Astrocyte (in vitro differentiated cells and primary cell): ENCODE measurements around the gene CRYGA. TPM values are rescaled to one million over a fixed set of nuclear protein-coding genes. Genes with fewer than 3 reads are reported as not detected.

Experiments used
- DNase-seq: peaks from one replicate; pipeline ENCODE4 v3.0.0-alpha.2; 2010; ENCODE audit warnings: low read depth
- FAIRE-seq: peaks from 2 replicates; lab custom pipeline; 2011; peaks lifted over from hg19 to GRCh38; lab: Jason Lieb, UNC
- H2AFZ ChIP-seq: 2 replicates; pipeline ENCODE4 v1.6.0; 2012; ENCODE audit warnings: low read depth, low read length, inconsistent platforms
- H3K27ac ChIP-seq: 2 replicates; pipeline ENCODE4 v1.5.1; 2011; ENCODE audit warnings: low read depth, low read length, inconsistent platforms
- H3K27me3 ChIP-seq: 2 replicates; pipeline ENCODE4 v1.6.0; 2011; ENCODE audit warnings: low read length, inconsistent platforms; ENCODE audit not compliant: insufficient read depth
- H3K36me3 ChIP-seq: 2 replicates; pipeline ENCODE4 v1.5.1; 2011; ENCODE audit warnings: low read length, inconsistent platforms; ENCODE audit not compliant: insufficient read depth
- H3K4me1 ChIP-seq: 2 replicates; pipeline ENCODE4 v1.5.1; 2011; ENCODE audit warnings: low read length, inconsistent platforms; ENCODE audit not compliant: insufficient read depth
- H3K4me2 ChIP-seq: 2 replicates; pipeline ENCODE4 v1.6.0; 2012; ENCODE audit warnings: low read length, inconsistent platforms
- H3K4me3 ChIP-seq: 2 replicates; pipeline ENCODE4 v1.5.1; 2011; ENCODE audit warnings: low read depth, mild to moderate bottlenecking, low read length, inconsistent platforms; ENCODE audit not compliant: insufficient read depth
- H3K79me2 ChIP-seq: 2 replicates; pipeline ENCODE4 v1.6.0; 2012; ENCODE audit warnings: mild to moderate bottlenecking, low read length, inconsistent platforms; ENCODE audit not compliant: insufficient read depth
- H3K9ac ChIP-seq: 2 replicates; pipeline ENCODE4 v1.6.0; 2012; ENCODE audit warnings: mild to moderate bottlenecking, low read length, inconsistent platforms
- H3K9me3 ChIP-seq: 2 replicates; pipeline ENCODE4 v1.5.1; 2012; ENCODE audit warnings: low read depth, mild to moderate bottlenecking, low read length, inconsistent platforms; ENCODE audit not compliant: insufficient read depth
- H4K20me1 ChIP-seq: 2 replicates; pipeline ENCODE4 v1.6.0; 2012; ENCODE audit warnings: low read length, inconsistent platforms; ENCODE audit not compliant: insufficient read depth
- H3K27ac Mint-ChIP-seq: one replicate; pipeline ENCODE4 v1.8.0; 2021; ENCODE audit warnings: mild to moderate bottlenecking, mixed read lengths; ENCODE audit not compliant: unreplicated experiment
- H3K27me3 Mint-ChIP-seq: one replicate; pipeline ENCODE4 v1.8.0; 2021; ENCODE audit warnings: low read depth, mixed read lengths; ENCODE audit not compliant: unreplicated experiment
- H3K36me3 Mint-ChIP-seq: one replicate; pipeline ENCODE4 v1.8.0; 2021; ENCODE audit warnings: low read depth, mixed read lengths; ENCODE audit not compliant: unreplicated experiment
- H3K4me1 Mint-ChIP-seq: one replicate; pipeline ENCODE4 v1.8.0; 2021; ENCODE audit warnings: low read depth, mixed read lengths; ENCODE audit not compliant: unreplicated experiment
- H3K4me3 Mint-ChIP-seq: one replicate; pipeline ENCODE4 v1.8.0; 2021; ENCODE audit warnings: mild to moderate bottlenecking, moderate library complexity, mixed read lengths; ENCODE audit not compliant: unreplicated experiment
- H3K9me3 Mint-ChIP-seq: one replicate; pipeline ENCODE4 v1.8.0; 2021; ENCODE audit warnings: mild to moderate bottlenecking, mixed read lengths; ENCODE audit not compliant: unreplicated experiment
- CTCF ChIP-seq: IDR thresholded peaks from 2 replicates; pipeline ENCODE4 v1.5.1; 2011; ENCODE audit warnings: low read depth, mild to moderate bottlenecking, inconsistent platforms, low read length, moderate library complexity; ENCODE audit not compliant: insufficient read depth
- EZH2 ChIP-seq: IDR thresholded peaks from 2 replicates; pipeline ENCODE4 v1.6.1; 2012; ENCODE audit warnings: mild to moderate bottlenecking, low read length, inconsistent platforms; ENCODE audit not compliant: insufficient read depth
- total RNA-seq: library from RNA; stranded (reverse); gene quantifications from 2 replicates; pipeline ENCODE4 v1.2.1, GENCODE V29; 2021

CRYGA gene
- total RNA-seq, 1 donor from 2014 or later, result not detected

- H3K4me3 Mint-ChIP-seq, result no peak overlapping the region
- Histone ChIP-seq H3K27ac (no peak overlapping the region), H3K4me3 (no peak overlapping the region), H3K27me3 (peaks cover 10% of the 10 kb centered on the region), H2AFZ (no peak overlapping the region), H3K9me3 (no peaks in the 10 kb centered on the region), H3K4me1 (peaks cover 7% of the 10 kb centered on the region), H3K36me3 (no peaks in the 10 kb centered on the region), H4K20me1 (no peaks in the 10 kb centered on the region), H3K9ac (no peak overlapping the region), H3K4me2 (no peak overlapping the region), H3K79me2 (no peaks in the 10 kb centered on the region)
- H3K9me3 Mint-ChIP-seq, result no peaks in the 10 kb centered on the region
- H3K4me1 Mint-ChIP-seq, result peaks cover 14% of the 10 kb centered on the region
- no peak for FAIRE-seq
- H3K27me3 Mint-ChIP-seq, result peaks cover 12% of the 10 kb centered on the region
- TF ChIP-seq CTCF (no peak), EZH2 (no peak)
- no peak for DNase-seq
- no peak overlapping the region for H3K27ac Mint-ChIP-seq
- no peaks in the 10 kb centered on the region for H3K36me3 Mint-ChIP-seq
Observed at GRCh38 chr2:208128136-208128535, 35.3 kb downstream of the CRYGA start.

DNA sequence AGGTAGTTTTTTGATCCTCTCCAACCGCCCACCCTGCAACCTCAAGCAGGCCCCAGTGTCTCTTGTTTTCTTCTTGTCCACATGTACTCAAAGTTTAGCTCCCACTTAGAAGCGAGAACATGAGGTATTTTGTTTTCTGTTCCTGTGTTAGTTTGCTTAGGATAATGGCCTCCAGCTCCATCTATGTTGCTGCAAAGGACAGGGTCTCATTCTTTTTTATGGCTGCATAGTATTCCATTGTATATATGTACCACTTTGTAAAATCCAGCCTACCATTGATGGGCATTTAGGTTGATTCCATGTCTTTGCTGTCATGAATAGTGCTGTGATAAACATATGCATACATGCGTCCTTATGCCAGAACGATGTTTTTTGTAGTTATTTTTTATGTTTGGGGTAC, 36.3 kb downstream of the CRYGA start:
- Histone ChIP-seq H3K36me3 (no peaks in the 10 kb centered on the region), H3K4me2 (no peak overlapping the region), H3K4me3 (no peak overlapping the region), H3K27me3 (peaks cover 10% of the 10 kb centered on the region), H3K79me2 (no peaks in the 10 kb centered on the region), H3K9me3 (no peaks in the 10 kb centered on the region), H2AFZ (no peak overlapping the region), H4K20me1 (no peaks in the 10 kb centered on the region), H3K9ac (no peak overlapping the region), H3K4me1 (peaks cover 7% of the 10 kb centered on the region), H3K27ac (no peak overlapping the region)
- no peak for FAIRE-seq
- TF ChIP-seq CTCF (no peak), EZH2 (no peak)
- Mint-ChIP-seq H3K36me3 (no peaks in the 10 kb centered on the region), H3K27ac (no peak overlapping the region), H3K4me3 (no peak overlapping the region), H3K27me3 (peaks cover 12% of the 10 kb centered on the region), H3K9me3 (no peaks in the 10 kb centered on the region), H3K4me1 (peaks cover 14% of the 10 kb centered on the region)
- DNase-seq, result no peak

GRCh38 chr2:208125251-208125650, 38.1 kb downstream of the CRYGA start:
- H3K9me3 Mint-ChIP-seq, result no peaks in the 10 kb centered on the region
- H3K9me3 ChIP-seq, result no peaks in the 10 kb centered on the region

More at GRCh38 chr2:208125251-208125650, 38.1 kb downstream of the CRYGA start:
- Mint-ChIP-seq H3K4me1 (peaks cover 7% of the 10 kb centered on the region), H3K4me3 (no peak overlapping the region), H3K36me3 (no peaks in the 10 kb centered on the region), H3K27ac (no peak overlapping the region), H3K27me3 (peaks cover 12% of the 10 kb centered on the region)
- Histone ChIP-seq H4K20me1 (no peaks in the 10 kb centered on the region), H3K36me3 (no peaks in the 10 kb centered on the region), H3K27ac (no peak overlapping the region), H3K4me2 (no peak overlapping the region), H3K79me2 (no peaks in the 10 kb centered on the region), H3K9ac (no peak overlapping the region), H3K4me1 (peaks cover 6% of the 10 kb centered on the region), H3K27me3 (peaks cover 10% of the 10 kb centered on the region), H2AFZ (no peak overlapping the region), H3K4me3 (no peak overlapping the region)
- no peak for DNase-seq
- no peak for FAIRE-seq
- TF ChIP-seq CTCF (no peak), EZH2 (no peak)
